ENCODE results near the gene ABCD1.
"Not testable (repeated sequence)": the region's sequence is repeated elsewhere in the genome, so short reads cannot be mapped to it uniquely, and the experiment has no call there.

Gene ABCD1

GRCh38 chrX:153744210-153745066 is 19.8 kb downstream of the ABCD1 start:
- Histone ChIP-seq H3K4me1 (peaks cover 26 to 58% (median 50%) of the 10 kb centered on the region in 10 experiments), H3K9me3 (replicated peaks in 1 of 11) (peaks cover 0 to 15% (median 0%) of the 10 kb centered on the region in 11 experiments; a peak in 5 of 22 replicates), H3K27ac (no peak overlapping the region), H3K4me2 (peak overlapping the region; percentile 45 to 75 (median 69); a peak in 21 of 22 replicates), H4K20me1 (peaks cover 0 to 47% (median 21%) of the 10 kb centered on the region in 11 experiments; a peak in 15 of 22 replicates), H3K9ac (peak overlapping the region in 2 of 11 experiments; percentile 22 to 44; a peak in 1 of 22 replicates), H3K27me3 (peaks cover 14 to 66% (median 36%) of the 10 kb centered on the region in 11 experiments; a peak in 20 of 22 replicates), H3K36me3 (peaks cover 0 to 13% (median 0%) of the 10 kb centered on the region in 11 experiments; a peak in 3 of 22 replicates), H3K4me3 (peak overlapping the region in 1 of 10 experiments; percentile 36; a peak in 1 of 20 replicates)
- TF ChIP-seq Cebpa-rat (IDR thresholded peaks at IDR 0.05): no peak

- H3K4me3 ChIP-seq, H3K36me3 ChIP-seq, H3K27ac ChIP-seq, H3K9ac ChIP-seq: not testable (repeated sequence)
- H3K4me2 ChIP-seq: peak overlapping the region in 8 of 11 experiments; percentile 45 to 75 (median 70); a peak in 9 of 22 replicates
- peaks cover 0 to 19% (median 0%) of the 10 kb centered on the region in 11 experiments; a peak in 4 of 22 replicates for H3K9me3 ChIP-seq (replicated peaks in 1 of 11)
- peaks cover 20 to 66% (median 36%) of the 10 kb centered on the region in 11 experiments for H3K27me3 ChIP-seq
- peaks cover 0 to 41% (median 16%) of the 10 kb centered on the region in 11 experiments; a peak in 14 of 22 replicates for H4K20me1 ChIP-seq
- peaks cover 25 to 54% (median 44%) of the 10 kb centered on the region in 10 experiments; a peak in 19 of 20 replicates for H3K4me1 ChIP-seq
Measured at GRCh38 chrX:153745067-153745433, 20.4 kb downstream of the ABCD1 start.

GRCh38 chrX:153746359-153746758 is 21.7 kb downstream of the ABCD1 start:
- Histone ChIP-seq H3K27ac (no peak overlapping the region), H3K4me3 (no peak overlapping the region), H3K27me3 (peaks cover 28 to 66% (median 39%) of the 10 kb centered on the region in 11 experiments), H4K20me1 (peaks cover 0 to 29% (median 9%) of the 10 kb centered on the region in 11 experiments; a peak in 12 of 22 replicates), H3K4me2 (no peak overlapping the region), H3K36me3 (no peaks in the 10 kb centered on the region; a peak in 1 of 22 replicates), H3K9me3 (replicated peaks in 1 of 11) (peaks cover 0 to 19% (median 0%) of the 10 kb centered on the region in 11 experiments; a peak in 4 of 22 replicates), H3K9ac (no peak overlapping the region), H3K4me1 (peaks cover 17 to 44% (median 31%) of the 10 kb centered on the region in 10 experiments; a peak in 19 of 20 replicates)
- TF ChIP-seq Cebpa-rat (IDR thresholded peaks at IDR 0.05): no peak

GRCh38 chrX:153746991-153747390 is 22.3 kb downstream of the ABCD1 start:
- peaks cover 31 to 66% (median 42%) of the 10 kb centered on the region in 11 experiments for H3K27me3 ChIP-seq
- peaks cover 0 to 22% (median 7%) of the 10 kb centered on the region in 11 experiments; a peak in 9 of 22 replicates for H4K20me1 ChIP-seq
- not testable (repeated sequence) for H3K9ac ChIP-seq, H3K4me2 ChIP-seq, H3K36me3 ChIP-seq, H3K4me3 ChIP-seq, H3K27ac ChIP-seq
- H3K9me3 ChIP-seq (replicated peaks in 1 of 11): peaks cover 0 to 19% (median 0%) of the 10 kb centered on the region in 11 experiments; a peak in 3 of 22 replicates
- peaks cover 17 to 38% (median 27%) of the 10 kb centered on the region in 10 experiments; a peak in 19 of 20 replicates for H3K4me1 ChIP-seq

GRCh38 chrX:153749017-153749416 is 24.4 kb downstream of the ABCD1 start:
- H3K9me3 ChIP-seq (replicated peaks in 1 of 11); H3K4me3 ChIP-seq; H3K36me3 ChIP-seq; H3K9ac ChIP-seq; H3K27ac ChIP-seq; H3K4me2 ChIP-seq: not testable (repeated sequence)
- peaks cover 39 to 83% (median 60%) of the 10 kb centered on the region in 11 experiments for H3K27me3 ChIP-seq
- H4K20me1 ChIP-seq: peaks cover 0 to 12% (median 0%) of the 10 kb centered on the region in 11 experiments; a peak in 3 of 22 replicates
- peaks cover 6 to 21% (median 11%) of the 10 kb centered on the region in 10 experiments; a peak in 17 of 20 replicates for H3K4me1 ChIP-seq

GRCh38 chrX:153750127-153750774 is 25.6 kb downstream of the ABCD1 start:
- H3K9ac ChIP-seq: no peak overlapping the region
- peaks cover 0 to 8% (median under 1%) of the 10 kb centered on the region in 10 experiments; a peak in 6 of 20 replicates for H3K4me1 ChIP-seq
- no peak overlapping the region for H3K4me3 ChIP-seq
- peaks cover 0 to 11% (median 0%) of the 10 kb centered on the region in 11 experiments; a peak in 3 of 22 replicates for H4K20me1 ChIP-seq
- H3K9me3 ChIP-seq (replicated peaks in 1 of 11): peaks cover 0 to 16% (median under 1%) of the 10 kb centered on the region in 11 experiments; a peak in 6 of 22 replicates
- no peaks in the 10 kb centered on the region for H3K36me3 ChIP-seq
- no peak overlapping the region for H3K27ac ChIP-seq
- peak overlapping the region in 2 of 11 experiments; percentile 10 to 20; a peak in 2 of 22 replicates for H3K4me2 ChIP-seq
- no peak for TF ChIP-seq Cebpa-rat (IDR thresholded peaks at IDR 0.05)
- peaks cover 39 to 86% (median 67%) of the 10 kb centered on the region in 11 experiments for H3K27me3 ChIP-seq

- Histone ChIP-seq H4K20me1 (peaks cover 0 to under 1% (median 0%) of the 10 kb centered on the region in 11 experiments; a peak in 1 of 22 replicates), H3K4me2 (no peak overlapping the region), H3K9ac (no peak overlapping the region)
Measured at GRCh38 chrX:153755136-153755535, 30.5 kb downstream of the ABCD1 start.

GRCh38 chrX:153761863-153762262 is 37.2 kb downstream of the ABCD1 start:
- no peak overlapping the region for H3K27ac ChIP-seq
- no peak overlapping the region for H3K4me2 ChIP-seq
- peaks cover 0 to 44% (median 15%) of the 10 kb centered on the region in 11 experiments; a peak in 11 of 22 replicates for H4K20me1 ChIP-seq
- H3K4me1 ChIP-seq: peaks cover 43 to 59% (median 51%) of the 10 kb centered on the region in 10 experiments
- H3K9ac ChIP-seq: no peak overlapping the region
- no peaks in the 10 kb centered on the region for H3K36me3 ChIP-seq
- no peak overlapping the region for H3K4me3 ChIP-seq
- H3K9me3 ChIP-seq (replicated peaks in 1 of 11): peaks cover 0 to 31% (median 4%) of the 10 kb centered on the region in 11 experiments; a peak in 15 of 22 replicates
- H3K27me3 ChIP-seq: peaks cover 37 to 96% (median 71%) of the 10 kb centered on the region in 11 experiments
- TF ChIP-seq Cebpa-rat (IDR thresholded peaks at IDR 0.05): no peak

More at GRCh38 chrX:153755136-153755535, 30.5 kb downstream of the ABCD1 start:
- peaks cover 54 to 89% (median 84%) of the 10 kb centered on the region in 11 experiments for H3K27me3 ChIP-seq
- H3K9me3 ChIP-seq (replicated peaks in 1 of 11): peaks cover 14 to 51% (median 20%) of the 10 kb centered on the region in 11 experiments
- H3K36me3 ChIP-seq: no peaks in the 10 kb centered on the region
- no peak for TF ChIP-seq Cebpa-rat (IDR thresholded peaks at IDR 0.05)
- H3K4me3 ChIP-seq: no peak overlapping the region
- no peak overlapping the region for H3K27ac ChIP-seq
- peaks cover 5 to 28% (median 18%) of the 10 kb centered on the region in 10 experiments; a peak in 16 of 20 replicates for H3K4me1 ChIP-seq

Data from BLaER1 treated with 17β-estradiol and CSF1 and Interleukin-3, amounts not matched to agents 10 nM and 100 nM (cell line).